ENCODE measurements around the gene WDR64.

Gene WDR64

GRCh38 chr1:241848686-241849344, 196.7 kb downstream of the WDR64 start:
- POLR2A ChIA-PET, result no interaction called here
- no peak for DNase-seq (ENCODE audit: extremely low spot score)
- CTCF ChIA-PET, result interaction anchor here (1.5 kb wide), 1 partner anchor 10 kb away, joined by 5 read pairs; no protein-coding TSS in a partner anchor
- TF ChIP-seq CTCF (IDR thresholded peaks at IDR 0.05; ENCODE audit: control extremely low read depth, extremely low read depth, low read depth, missing control alignments), result no peak

GRCh38 chr1:241849345-241849695, 197.2 kb downstream of the WDR64 start:
- DNase-seq (ENCODE audit: extremely low spot score), result no peak
- ChIA-PET POLR2A (no interaction called here), CTCF (interaction anchor here (1.5 kb wide), 1 partner anchor 9 kb away, joined by 5 read pairs; no protein-coding TSS in a partner anchor)
- TF ChIP-seq CTCF (IDR thresholded peaks at IDR 0.05; ENCODE audit: control extremely low read depth, extremely low read depth, low read depth, missing control alignments), result no peak
